A673 (cell line): ENCODE results near the gene RHEB. TPM values are rescaled to one million over a fixed set of nuclear protein-coding genes. Genes with fewer than 3 reads are reported as not detected.

Experiments
- BruUV-seq: library from RNA; stranded (reverse); fragments of 400-500 nt; replicated peaks from 2 replicates; lab custom pipeline; 2021; lab: Mats Ljungman, UMichigan
- CTCF ChIA-PET: fragments of 300-600 bp; sonication (Branson Sonifier 250); formaldehyde crosslinking; loops from one replicate; lab custom pipeline; 2022; ENCODE audit warnings: antibody characterized with exemption; lab: Charles Lee
- POLR2A ChIA-PET: fragments of 300-600 bp; sonication (Branson Sonifier 250); formaldehyde crosslinking; loops from one replicate; lab custom pipeline; 2022; ENCODE audit warnings: antibody characterized with exemption; ENCODE audit not compliant: low non-redundant PET; lab: Charles Lee
- DNase-seq: peaks from one replicate; pipeline ENCODE4 v3.0.0-alpha.2; 2015; ENCODE audit warnings: low spot score
- H3K27ac ChIP-seq: fragments of 200-600 bp; sonication (generic); 2 replicates; pipeline ENCODE4 v1.5.1; 2016; ENCODE audit warnings: mixed run types, low read depth, mild to moderate bottlenecking, mixed read lengths, antibody characterized with exemption, low read length; ENCODE audit not compliant: poor library complexity, severe bottlenecking
- H3K27me3 ChIP-seq: fragments of 200-600 bp; sonication (generic); replicated peaks from 2 replicates; pipeline ENCODE4 v1.6.1; 2017; ENCODE audit warnings: mixed run types, low read depth, mild to moderate bottlenecking, mixed read lengths, antibody characterized with exemption, low read length; ENCODE audit not compliant: insufficient read depth, poor library complexity
- H3K36me3 ChIP-seq: fragments of 200-600 bp; sonication (generic); 2 replicates; pipeline ENCODE4 v1.6.1; 2016; ENCODE audit warnings: mixed run types, mild to moderate bottlenecking, mixed read lengths, antibody characterized with exemption, low read length; ENCODE audit not compliant: insufficient read depth, poor library complexity, severe bottlenecking
- H3K4me1 ChIP-seq: fragments of 200-600 bp; sonication (generic); 2 replicates; pipeline ENCODE4 v1.6.1; 2017; ENCODE audit warnings: mixed run types, mild to moderate bottlenecking, mixed read lengths, antibody characterized with exemption, low read length; ENCODE audit not compliant: insufficient read depth, poor library complexity, severe bottlenecking
- H3K4me3 ChIP-seq: fragments of 200-600 bp; sonication (generic); 2 replicates; pipeline ENCODE4 v1.5.1; 2016; ENCODE audit warnings: low read depth, mixed run types, mild to moderate bottlenecking, mixed read lengths, low read length; ENCODE audit not compliant: poor library complexity, severe bottlenecking
- H3K9me3 ChIP-seq: fragments of 200-600 bp; sonication (generic); 2 replicates; pipeline ENCODE4 v1.6.1; 2016; ENCODE audit warnings: mixed run types, low read depth, mild to moderate bottlenecking, mixed read lengths, antibody characterized with exemption, low read length; ENCODE audit not compliant: poor library complexity, severe bottlenecking
- CTCF ChIP-seq: fragments of 300-800, 200-600 bp; sonication (generic); conservative IDR thresholded peaks from 2 replicates; pipeline ENCODE4 v1.5.1; 2017; ENCODE audit warnings: low read depth, mild to moderate bottlenecking, antibody characterized with exemption, low read length, moderate library complexity, mixed read lengths
- EZH2 ChIP-seq: fragments of 200-600 bp; sonication (generic); IDR thresholded peaks from 2 replicates; pipeline ENCODE4 v1.6.1; 2017; ENCODE audit warnings: borderline replicate concordance, low read depth, mild to moderate bottlenecking, mixed read lengths, antibody characterized with exemption, low read length; ENCODE audit not compliant: poor library complexity, severe bottlenecking
- intact Hi-C: fragments of 100-400 bp; cut with micrococcal nuclease; formaldehyde crosslinking; loops from one replicate; pipeline ENCODE4 v1.10.0; 2022; ENCODE audit not compliant: unreplicated experiment
- total RNA-seq: library from RNA; stranded (reverse); gene quantifications from 2 replicates; pipeline ENCODE4 v1.2.3, GENCODE V29; 2021

Gene RHEB
- total RNA-seq, 1 experiment from 2014 or later, result 136 TPM

- intact Hi-C loops, result no loop called here
- no peaks in the 10 kb centered on the region for H3K27me3 ChIP-seq
- H3K27ac ChIP-seq, result no peak overlapping the region
- no peak overlapping the region for H3K4me3 ChIP-seq
- no peak for DNase-seq
- TF ChIP-seq CTCF (no peak), EZH2 (no peak)
- no peaks in the 10 kb centered on the region for H3K36me3 ChIP-seq
- POLR2A ChIA-PET, result no interaction called here
- H3K4me1 ChIP-seq, result peaks cover 23% of the 10 kb centered on the region
- CTCF ChIA-PET, result no interaction called here
- H3K9me3 ChIP-seq, result no peaks in the 10 kb centered on the region
- BruUV-seq, result no TSS peak
These were observed 11.9 kb downstream of the RHEB start for GRCh38 chr7:151507806-151508205.

GRCh38 chr7:151506901-151507382 lies 12.8 kb downstream of the RHEB start:
- DNase-seq, result peak; percentile 9
- Histone ChIP-seq H3K4me3 (no peak overlapping the region), H3K9me3 (no peaks in the 10 kb centered on the region), H3K36me3 (no peaks in the 10 kb centered on the region), H3K27ac (no peak overlapping the region), H3K27me3 (no peaks in the 10 kb centered on the region), H3K4me1 (peaks cover 23% of the 10 kb centered on the region)
- ChIA-PET POLR2A (no interaction called here), CTCF (no interaction called here)
- intact Hi-C loops, result no loop called here
- no peak for TF ChIP-seq EZH2
- peak; percentile 36; the same call in 1 of the 2 replicates for TF ChIP-seq CTCF
- BruUV-seq, result no TSS peak

GRCh38 chr7:151505836-151506468 lies 13.7 kb downstream of the RHEB start:
- ChIA-PET POLR2A (no interaction called here), CTCF (no interaction called here)
- BruUV-seq, result no TSS peak
- H3K9me3 ChIP-seq, result no peaks in the 10 kb centered on the region
- no peaks in the 10 kb centered on the region for H3K27me3 ChIP-seq
- no peak overlapping the region for H3K4me3 ChIP-seq
- H3K36me3 ChIP-seq, result no peaks in the 10 kb centered on the region
- intact Hi-C loops, result no loop called here
- DNase-seq, result no peak
- H3K27ac ChIP-seq, result no peak overlapping the region
- peaks cover 23% of the 10 kb centered on the region for H3K4me1 ChIP-seq
- TF ChIP-seq CTCF, result no peak
- TF ChIP-seq EZH2, result no peak
